Measurements from ENCODE around the gene BIN1.

GRCh38 chr2:127007652-127008051, 99.3 kb downstream of the BIN1 start:
- TF ChIP-seq CTCF (IDR thresholded peaks at IDR 0.05 in 4 of 5, conservative IDR thresholded peaks at IDR 0.05 in 1 of 5) (no peak), POLR2A (IDR thresholded peaks at IDR 0.05) (no peak)

All from gastrocnemius medialis (tissue), 4 donors.